22Rv1 (cell line): Measurements from ENCODE around the gene LHFPL2.

Source experiments
- CTCF ChIP-seq: fragments of 450-650 bp; IDR thresholded peaks from 2 replicates; pipeline ENCODE4 v1.5.1; 2017; ENCODE audit warnings: mild to moderate bottlenecking
- ZFX ChIP-seq: fragments of 450-650 bp; IDR thresholded peaks from 2 replicates; pipeline ENCODE4 v1.6.1; 2017; ENCODE audit warnings: antibody characterized with exemption, borderline replicate concordance

GRCh38 chr5:78567617-78568016, 81.0 kb downstream of the LHFPL2 start:
- TF ChIP-seq CTCF (no peak), ZFX (no peak)
